Measurements from ENCODE around the gene RBMS3.

GRCh38 chr3:29679944-29680343 lies 399.1 kb downstream of the RBMS3 start:
- TF ChIP-seq CTCF (IDR thresholded peaks at IDR 0.05) = no peak
- TF ChIP-seq POLR2A (IDR thresholded peaks at IDR 0.05) = no peak
